Small intestine (tissue), 16 donors: ENCODE results near the gene SEL1L2. TPM values are rescaled to one million over a fixed set of nuclear protein-coding genes. Genes with fewer than 3 reads are reported as not detected.

ENCODE experiments used
- DNase-seq, 2 donors: peaks; one replicate each; pipeline versions ENCODE4 v3.0.0 to v3.0.0-alpha.2; 2013
- FAIRE-seq: peaks from 2 replicates; lab custom pipeline; 2012; peaks lifted over from hg19 to GRCh38; lab: Jason Lieb, UNC
- H3K27ac ChIP-seq, 3 donors: one replicate each; pipeline ENCODE4 v1.5.1; 2013; ENCODE audit warnings: low read length in 2 of 3, mild to moderate bottlenecking in 2 of 3, control low read depth in 1 of 3, inconsistent platforms in 1 of 3, low read depth in 1 of 3, moderate library complexity in 1 of 3
- H3K27me3 ChIP-seq, 3 donors: one replicate each; pipeline ENCODE4 v1.6.1; 2013; ENCODE audit warnings: low read length in 3 of 3, inconsistent platforms in 1 of 3; ENCODE audit not compliant: control insufficient read depth in 3 of 3, insufficient read depth in 3 of 3
- H3K36me3 ChIP-seq, 3 donors: one replicate each; pipeline ENCODE4 v1.6.1; 2013; ENCODE audit warnings: low read length in 3 of 3, inconsistent platforms in 1 of 3, low read depth in 1 of 3, mild to moderate bottlenecking in 1 of 3, moderate library complexity in 1 of 3; ENCODE audit not compliant: control insufficient read depth in 3 of 3, insufficient read depth in 2 of 3
- H3K4me1 ChIP-seq, 3 donors: one replicate each; pipeline ENCODE4 v1.6.1; 2013; ENCODE audit warnings: low read length in 2 of 3, inconsistent platforms in 1 of 3, low read depth in 1 of 3, mild to moderate bottlenecking in 1 of 3, moderate library complexity in 1 of 3; ENCODE audit not compliant: control insufficient read depth in 3 of 3, insufficient read depth in 2 of 3
- H3K4me3 ChIP-seq, 3 donors: one replicate each; pipeline ENCODE4 v1.5.1; 2013; ENCODE audit warnings: low read length in 3 of 3, control low read depth in 1 of 3, inconsistent platforms in 1 of 3, low read depth in 1 of 3, mild to moderate bottlenecking in 1 of 3, moderate library complexity in 1 of 3
- H3K9me3 ChIP-seq, 2 donors: one replicate each; pipeline ENCODE4 v1.6.1; 2013; ENCODE audit warnings: low read depth in 1 of 2, low read length in 1 of 2; ENCODE audit not compliant: control insufficient read depth in 2 of 2, insufficient read depth in 1 of 2
- WGBS, 3 donors: extraction: QIAGEN DNeasy Blood & Tissue Kit; methylation state at CpG; one replicate each; pipeline ENCODE4 v1.1.7; 2013; 5-methylcytosine and 5-hydroxymethylcytosine counted together
- long read RNA-seq, 10 donors: transcript quantifications; one replicate each; lab custom pipeline, GENCODE V29; 2026
- polyA plus RNA-seq, 4 donors: library from polyadenylated mRNA; stranded (reverse) in 3 of 4; unstranded in 1 of 4; fragments of 200-250 nt in 3 of 4; fragments of 120-200 nt in 1 of 4; gene quantifications; one replicate each; pipeline versions ENCODE4 v1.2.1 to v1.2.3, GENCODE V29; 2013
- donor health status: healthy with polysubstance abuse.
- donor health status: control.
- donor health status: control.
- donor health status: Bipolar disorder and iron deficiency.
- donor health status: healthy.

The SEL1L2 gene, protein sequence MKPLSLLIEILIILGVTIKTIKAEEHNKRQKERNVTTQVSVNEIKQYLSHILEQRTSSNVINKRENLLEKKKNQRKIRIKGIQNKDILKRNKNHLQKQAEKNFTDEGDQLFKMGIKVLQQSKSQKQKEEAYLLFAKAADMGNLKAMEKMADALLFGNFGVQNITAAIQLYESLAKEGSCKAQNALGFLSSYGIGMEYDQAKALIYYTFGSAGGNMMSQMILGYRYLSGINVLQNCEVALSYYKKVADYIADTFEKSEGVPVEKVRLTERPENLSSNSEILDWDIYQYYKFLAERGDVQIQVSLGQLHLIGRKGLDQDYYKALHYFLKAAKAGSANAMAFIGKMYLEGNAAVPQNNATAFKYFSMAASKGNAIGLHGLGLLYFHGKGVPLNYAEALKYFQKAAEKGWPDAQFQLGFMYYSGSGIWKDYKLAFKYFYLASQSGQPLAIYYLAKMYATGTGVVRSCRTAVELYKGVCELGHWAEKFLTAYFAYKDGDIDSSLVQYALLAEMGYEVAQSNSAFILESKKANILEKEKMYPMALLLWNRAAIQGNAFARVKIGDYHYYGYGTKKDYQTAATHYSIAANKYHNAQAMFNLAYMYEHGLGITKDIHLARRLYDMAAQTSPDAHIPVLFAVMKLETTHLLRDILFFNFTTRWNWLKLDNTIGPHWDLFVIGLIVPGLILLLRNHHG
- polyA plus RNA-seq = not detected
- long read RNA-seq, donor 1 = 0 reads
- long read RNA-seq, donor 2 = 0 reads
- long read RNA-seq, donor 3 = 0 reads
- long read RNA-seq, donor 4 = 0 reads
- long read RNA-seq, donor 5 = 0 reads
- long read RNA-seq, donor 6 = 0 reads
- long read RNA-seq, donor 7 = 0 reads
- long read RNA-seq, donor 8 = 0 reads
- long read RNA-seq, donor 9 = 0 reads
- long read RNA-seq, donor 10 = 0 reads

DNA sequence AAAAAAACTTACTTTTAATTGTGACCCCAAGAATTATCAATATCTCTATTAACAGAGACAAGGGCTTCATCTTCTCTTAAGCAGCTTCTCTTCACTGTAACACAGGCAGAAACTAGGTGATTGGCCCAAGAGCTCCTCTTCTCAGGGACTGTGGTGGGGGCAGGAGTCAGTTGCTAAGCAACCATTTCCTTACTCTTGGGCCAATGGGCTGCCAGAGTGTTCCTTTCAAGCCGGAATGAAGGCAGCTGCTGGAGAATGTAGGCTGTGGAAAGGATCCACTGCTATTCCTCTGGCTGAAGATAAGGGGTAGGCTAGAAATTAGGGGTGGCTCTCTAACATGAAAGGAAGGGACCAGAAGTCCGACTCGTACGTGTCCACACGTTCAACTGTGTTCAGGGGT is at the start of gene SEL1L2:
Gene SEL1L2, minus strand, starts transcription at position 150 of the 400 bp plus-strand sequence. Its CDS starts 80 bp downstream, at position 70.
- Histone ChIP-seq H3K4me1 (no peaks in the 10 kb centered on the region), H3K27me3 (no peaks in the 10 kb centered on the region), H3K4me3 (no peak within 1 kb of the TSS), H3K27ac (no peak within 1 kb of the TSS), H3K9me3 (peaks cover 0 to 4% of the 10 kb centered on the region in 2 donors), H3K36me3 (no peaks in the 10 kb centered on the region)
- no peak for FAIRE-seq
- 36 to 43% (median 36%) methylated on average over 5 of the region's 5 CpGs for WGBS, 3 donors
- no peak for DNase-seq

DNA sequence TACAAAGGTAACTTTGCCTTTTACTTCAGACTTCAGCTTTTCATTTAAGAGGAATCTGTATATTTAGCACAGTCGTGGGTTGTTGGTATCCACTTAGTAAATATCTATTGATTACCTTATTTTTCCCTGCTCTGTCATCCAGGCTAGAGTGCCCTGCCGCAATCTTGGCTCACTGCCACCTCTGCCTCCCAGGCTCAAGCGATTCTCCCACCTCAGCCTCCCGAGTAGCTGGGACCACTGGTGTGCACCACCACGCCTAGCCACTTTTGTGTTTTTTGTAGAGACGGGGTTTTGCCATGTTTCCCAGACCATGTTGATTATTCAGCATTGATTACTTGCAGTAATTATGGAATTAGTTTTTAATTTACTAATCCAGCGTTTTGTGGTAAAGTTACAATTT is 46.2 kb upstream of the SEL1L2 start:
- 92 to 94% (median 92%) methylated on average over 7 of the region's 7 CpGs for WGBS, 3 donors
- no peak for DNase-seq
- no peak overlapping the region for H3K27ac ChIP-seq
- H3K36me3 ChIP-seq = no peaks in the 10 kb centered on the region
- no peaks in the 10 kb centered on the region for H3K9me3 ChIP-seq
- no peaks in the 10 kb centered on the region for H3K4me1 ChIP-seq
- H3K27me3 ChIP-seq = no peaks in the 10 kb centered on the region
- H3K4me3 ChIP-seq = no peak overlapping the region
- no peak for FAIRE-seq

DNA sequence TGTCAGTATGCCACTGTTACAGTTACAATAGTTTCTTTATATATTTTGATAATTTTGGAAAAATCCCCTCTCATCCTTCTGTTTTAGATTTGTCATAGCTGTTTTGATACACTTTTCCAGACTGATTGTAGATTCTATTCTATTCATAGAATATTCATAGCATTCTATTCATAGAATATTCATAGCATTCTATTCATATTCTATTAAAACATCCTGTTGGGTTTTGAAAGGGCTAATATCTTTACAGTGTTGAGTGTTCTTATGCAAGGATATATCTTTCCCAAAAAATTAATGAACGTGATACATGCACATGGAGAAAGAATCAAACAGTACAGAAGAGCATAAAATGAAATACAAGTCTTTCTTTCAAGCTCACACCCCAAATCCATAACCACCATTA is 42.9 kb upstream of the SEL1L2 start:
- no peak for DNase-seq
- Histone ChIP-seq H3K9me3 (no peaks in the 10 kb centered on the region), H3K27ac (no peak overlapping the region), H3K27me3 (no peaks in the 10 kb centered on the region), H3K4me3 (no peak overlapping the region), H3K4me1 (no peaks in the 10 kb centered on the region), H3K36me3 (no peaks in the 10 kb centered on the region)
- 78 to 88% (median 88%) methylated on average over 1 of the region's 1 CpG for WGBS, 3 donors
- FAIRE-seq = no peak

DNA sequence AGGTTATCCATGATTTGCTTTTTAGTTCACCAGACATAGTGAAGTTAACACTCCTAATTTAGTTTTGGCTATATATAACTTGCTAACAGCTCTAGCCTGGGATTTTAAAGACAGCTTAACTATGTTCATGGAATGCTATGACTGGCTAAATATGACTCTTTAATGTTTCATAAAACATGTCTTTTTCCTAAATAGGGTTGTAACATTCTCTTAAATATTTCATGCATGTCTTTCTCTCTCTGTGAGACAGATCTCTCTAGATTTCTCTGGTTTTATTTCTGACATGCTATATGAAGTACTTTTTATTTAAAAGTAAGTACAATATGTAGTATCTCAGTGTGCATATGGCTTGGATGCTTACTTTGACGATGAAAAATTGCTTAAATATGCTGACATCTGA is 40.6 kb upstream of the SEL1L2 start:
- no peak for FAIRE-seq

DNA sequence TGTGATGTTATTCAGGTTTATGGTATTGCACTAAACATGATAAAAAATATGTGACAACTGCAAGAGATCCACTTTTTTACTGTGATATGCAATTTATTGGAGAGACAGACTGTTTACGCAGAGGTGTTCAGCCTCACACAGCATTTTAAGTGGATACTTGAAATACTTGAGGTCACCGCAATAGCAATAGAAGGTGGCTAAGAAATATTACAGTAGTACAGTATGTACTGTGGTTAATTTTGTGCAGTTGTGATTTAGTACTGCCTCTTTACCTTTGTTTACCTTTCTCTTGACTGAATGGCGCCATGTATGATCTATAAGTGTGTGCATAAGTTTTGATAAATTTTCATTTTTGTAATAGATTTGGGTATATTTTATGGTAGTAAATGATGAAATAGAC is 22.3 kb upstream of the SEL1L2 start:
- Histone ChIP-seq H3K4me1 (no peaks in the 10 kb centered on the region), H3K27me3 (no peaks in the 10 kb centered on the region), H3K9me3 (peaks cover 0 to 18% of the 10 kb centered on the region in 2 donors), H3K27ac (no peak overlapping the region), H3K4me3 (no peak overlapping the region), H3K36me3 (no peaks in the 10 kb centered on the region)
- 94 to 98% (median 97%) methylated on average over 3 of the region's 3 CpGs for WGBS, 3 donors
- FAIRE-seq (no peak), DNase-seq (no peak)

More for the DNA sequence above, 40.6 kb upstream of the SEL1L2 start:
- no peak overlapping the region for H3K4me3 ChIP-seq
- no peak for DNase-seq
- no peaks in the 10 kb centered on the region for H3K36me3 ChIP-seq
- WGBS, 3 donors = 80 to 86% (median 86%) methylated on average over 1 of the region's 1 CpG
- no peaks in the 10 kb centered on the region for H3K27me3 ChIP-seq
- H3K4me1 ChIP-seq = no peaks in the 10 kb centered on the region
- no peak overlapping the region for H3K27ac ChIP-seq
- peaks cover 0 to 3% of the 10 kb centered on the region in 2 donors for H3K9me3 ChIP-seq

DNA sequence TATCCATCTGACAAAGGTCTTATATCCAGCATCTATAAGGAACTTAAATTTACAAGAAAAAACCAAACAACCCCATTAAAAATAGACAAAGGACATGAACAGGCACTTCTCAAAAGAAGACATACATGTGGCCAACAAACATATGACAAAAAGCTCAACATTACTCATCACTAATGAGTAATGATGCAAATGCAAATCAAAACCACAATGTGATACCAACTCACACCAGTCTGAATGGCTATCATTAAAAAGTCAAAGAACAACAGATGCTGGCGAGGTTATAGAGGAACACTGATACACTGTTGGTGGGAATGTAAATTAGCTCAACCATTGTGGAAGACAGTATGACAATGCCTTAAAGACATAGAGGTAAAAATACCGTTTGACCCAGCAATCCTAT is 18.8 kb upstream of the SEL1L2 start:
- H3K36me3 ChIP-seq = peaks cover 0 to 3% (median 0%) of the 10 kb centered on the region in 3 donors
- WGBS, 3 donors = 56 to 64% (median 63%) methylated on average over 2 of the region's 2 CpGs
- no peak overlapping the region for H3K4me3 ChIP-seq
- no peak for FAIRE-seq
- H3K9me3 ChIP-seq = peaks cover 0 to 15% of the 10 kb centered on the region in 2 donors
- H3K4me1 ChIP-seq = no peaks in the 10 kb centered on the region
- no peak for DNase-seq
- H3K27ac ChIP-seq = no peak overlapping the region
- H3K27me3 ChIP-seq = no peaks in the 10 kb centered on the region

DNA sequence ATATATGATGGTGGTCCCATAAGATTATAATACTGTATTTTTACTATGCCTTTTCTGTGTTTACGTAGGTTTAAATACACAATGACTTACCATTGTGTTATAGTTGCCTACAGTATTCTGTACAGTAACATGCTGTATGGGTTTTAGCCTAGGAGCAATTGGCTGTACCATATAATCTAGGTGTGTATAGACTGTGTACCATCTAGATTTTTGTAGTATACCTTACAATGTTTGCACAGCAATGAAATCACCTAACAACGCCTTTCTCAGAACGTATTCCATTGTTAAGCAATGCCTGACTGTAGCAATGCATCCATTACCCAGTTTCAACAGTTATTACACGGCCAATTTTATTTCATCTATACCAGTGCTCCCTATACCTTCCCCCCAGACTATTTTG is 15.6 kb upstream of the SEL1L2 start:
- peaks cover 0 to 6% (median 0%) of the 10 kb centered on the region in 3 donors for H3K36me3 ChIP-seq
- FAIRE-seq (no peak), DNase-seq (no peak)
- H3K4me1 ChIP-seq = no peaks in the 10 kb centered on the region
- no peak overlapping the region for H3K4me3 ChIP-seq
- peaks cover 0 to 3% of the 10 kb centered on the region in 2 donors for H3K9me3 ChIP-seq
- WGBS, 3 donors = 88 to 93% (median 92%) methylated on average over 4 of the region's 4 CpGs
- no peaks in the 10 kb centered on the region for H3K27me3 ChIP-seq
- no peak overlapping the region for H3K27ac ChIP-seq

DNA sequence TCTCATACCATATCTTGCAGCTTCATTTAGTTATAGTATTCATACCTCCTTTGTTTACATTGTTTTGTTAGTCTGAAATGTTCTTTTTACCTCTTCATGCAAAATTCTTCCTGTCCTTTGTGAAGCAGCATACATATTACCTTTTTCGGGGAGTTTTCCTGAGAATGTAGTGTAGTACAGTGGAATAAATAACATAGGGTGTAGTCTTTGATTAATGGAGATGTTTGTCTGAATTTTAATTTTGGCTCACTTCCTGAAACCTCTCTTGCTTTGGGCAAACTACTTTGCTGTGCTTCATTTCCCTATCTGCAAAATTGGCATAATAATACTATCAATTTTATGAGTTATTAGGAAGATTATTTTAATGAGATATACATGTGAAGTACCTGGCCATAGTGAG is 10.5 kb upstream of the SEL1L2 start:
- no peaks in the 10 kb centered on the region for H3K4me1 ChIP-seq
- no peak overlapping the region for H3K27ac ChIP-seq
- peaks cover 0 to 6% (median 0%) of the 10 kb centered on the region in 3 donors for H3K36me3 ChIP-seq
- H3K9me3 ChIP-seq = peaks cover 0 to 3% of the 10 kb centered on the region in 2 donors
- no peak overlapping the region for H3K4me3 ChIP-seq
- DNase-seq = no peak
- 88 to 97% (median 93%) methylated on average over 1 of the region's 1 CpG for WGBS, 3 donors
- no peak for FAIRE-seq
- H3K27me3 ChIP-seq = no peaks in the 10 kb centered on the region
